ENCODE measurements around the gene BEGAIN.

GRCh38 chr14:100566119-100566518 is 21.1 kb downstream of the BEGAIN start:
- TF ChIP-seq CTCF (IDR thresholded peaks at IDR 0.05) (no peak), POLR2A (IDR thresholded peaks at IDR 0.05) (no peak)
